ENCODE measurements around the gene CTSD. TPM values are rescaled to one million over a fixed set of nuclear protein-coding genes. Genes with fewer than 3 reads are reported as not detected.

CTSD gene
- total and polyA plus RNA-seq, 2 of the 8 experiments (the other 6 are each of a cell fraction or from before 2014, with no cell fraction given): 169 to 173 TPM

- H3K79me2 ChIP-seq (ENCODE audit: control insufficient read depth in 1 of 2, insufficient read depth in 2 of 2, low read length in 2 of 2): no peaks in the 10 kb centered on the region
- no peak overlapping the region for H3K4me3 ChIP-seq (ENCODE audit: extremely low read depth in 1 of 4, insufficient read depth in 2 of 4, low read depth in 3 of 4, low read length in 4 of 4)
- DNase-seq (ENCODE audit: low read depth in 1 of 2, low spot score in 2 of 2) (no peak), FAIRE-seq (no peak)
- no peaks in the 10 kb centered on the region for H3K79me1 ChIP-seq (ENCODE audit: low read depth, low read length)
- no peak overlapping the region for H2AFZ ChIP-seq (ENCODE audit: low read length)
- WGBS, 2 experiments (ENCODE audit: extremely low coverage in 1 of 2, insufficient coverage in 1 of 2, insufficient read length in 1 of 2, insufficient replicate concordance in 2 of 2, low coverage in 1 of 2, low lambda C conversion rate in 2 of 2, missing lambda C conversion rate in 1 of 2): 94% methylated on average over 14 of the region's 20 CpGs; no CpG with 5 or more reads in 1 of the 2 experiments
- no peak overlapping the region for H3K4me2 ChIP-seq (ENCODE audit: insufficient read depth in 1 of 2, low read depth in 2 of 2, low read length in 2 of 2)
- no peak overlapping the region for H4K91ac ChIP-seq (replicated peaks; ENCODE audit: insufficient read length, low read length)
- 0 out of 7 replicates have a peak, but pooled peaks cover 0 to 3% (median 0%) of the 10 kb centered on the region in 4 experiments for H3K4me1 ChIP-seq (replicated peaks in 1 of 4; ENCODE audit: control insufficient read depth in 3 of 4, insufficient read depth in 4 of 4, low read length in 3 of 4)
- H3K27me3 ChIP-seq (replicated peaks in 1 of 4; ENCODE audit: control insufficient read depth in 3 of 4, extremely low read depth in 1 of 4, insufficient read depth in 3 of 4, low read length in 3 of 4): peaks cover 0 to 2% (median 1%) of the 10 kb centered on the region in 4 experiments; a peak in 3 of 7 replicates
- H2AK5ac ChIP-seq (ENCODE audit: low read depth, low read length): no peak overlapping the region
- no peak overlapping the region for H4K5ac ChIP-seq (ENCODE audit: insufficient read length, low read depth, low read length)
- H3K56ac ChIP-seq (replicated peaks; ENCODE audit: insufficient read length, low read depth, low read length): no peak overlapping the region
- no peaks in the 10 kb centered on the region for H3K23me2 ChIP-seq (ENCODE audit: low read depth, low read length)
- H4K20me1 ChIP-seq (replicated peaks in 1 of 2; ENCODE audit: control insufficient read depth in 1 of 2, insufficient read depth in 2 of 2, low read length in 2 of 2): no peaks in the 10 kb centered on the region
- H2BK120ac ChIP-seq (replicated peaks; ENCODE audit: low read depth, low read length): no peak overlapping the region
- H3K23ac ChIP-seq (ENCODE audit: insufficient read length): no peak overlapping the region
- H2BK5ac ChIP-seq (ENCODE audit: low read depth, low read length): no peak overlapping the region
- no peaks in the 10 kb centered on the region for H3K36me3 ChIP-seq (ENCODE audit: control insufficient read depth in 2 of 4, insufficient read depth in 4 of 4, low read length in 3 of 4)
- ChIA-PET POLR2A (ENCODE audit: partially characterized antibody) (no interaction called here), CTCF (ENCODE audit: partially characterized antibody) (interaction anchor here (0.6 to 6.8 kb wide), 7 partner anchors 22 to 361 kb away, joined by 3 to 38 read pairs (median 5); no protein-coding TSS in a partner anchor)
- H2BK15ac ChIP-seq (ENCODE audit: low read length): no peak overlapping the region
- no peak overlapping the region for H4K8ac ChIP-seq (ENCODE audit: extremely low read depth, insufficient read depth, low read length)
- H3K9ac ChIP-seq (replicated peaks in 1 of 4; ENCODE audit: extremely low read depth in 1 of 4, low read depth in 3 of 4, low read length in 3 of 4): no peak overlapping the region
- no peak overlapping the region for H3K18ac ChIP-seq (ENCODE audit: extremely low read depth, low read length)
- H2BK20ac ChIP-seq (ENCODE audit: low read length): no peak overlapping the region
- H2BK12ac ChIP-seq (ENCODE audit: low read depth, low read length): no peak overlapping the region
- no peak overlapping the region for H3K4ac ChIP-seq (replicated peaks; ENCODE audit: insufficient read length, low read depth, low read length)
- no peak overlapping the region for H3K14ac ChIP-seq (ENCODE audit: insufficient read length)
- H3K27ac ChIP-seq (ENCODE audit: low read depth, low read length): no peak overlapping the region
- H3K9me3 ChIP-seq (ENCODE audit: insufficient read depth in 2 of 2, low read depth in 1 of 2, low read length in 1 of 2): no peaks in the 10 kb centered on the region; a peak in 1 of 4 replicates
- TF ChIP-seq HDAC6 (IDR thresholded peaks at IDR 0.05; ENCODE audit: low read depth, low read length) (no peak), JUN (IDR thresholded peaks at IDR 0.05; ENCODE audit: low read depth, low read length) (no peak), POU5F1 (IDR thresholded peaks at IDR 0.05; ENCODE audit: low read depth, low read length) (no peak), YY1 (IDR thresholded peaks at IDR 0.05; ENCODE audit: low read depth, low read length) (no peak), SIX5 (IDR thresholded peaks at IDR 0.05; ENCODE audit: low read depth, low read length) (no peak), HDAC2 (IDR thresholded peaks at IDR 0.05; ENCODE audit: borderline replicate concordance in 1 of 2, low read depth in 2 of 2, low read length in 2 of 2) (no peak), EZH2 (IDR thresholded peaks at IDR 0.05; ENCODE audit: low read depth, low read length, severe bottlenecking) (no peak), TCF12 (IDR thresholded peaks at IDR 0.05; ENCODE audit: low read depth, low read length) (no peak), NANOG (IDR thresholded peaks at IDR 0.05; ENCODE audit: insufficient read depth, low read depth, low read length, poor library complexity, severe bottlenecking) (no peak), KDM5A (IDR thresholded peaks at IDR 0.05; ENCODE audit: low read length) (no peak), CTCF (IDR thresholded peaks at IDR 0.05; ENCODE audit: control extremely low read depth in 1 of 3, insufficient read depth in 1 of 3, low read depth in 1 of 3, low read length in 3 of 3) (no peak), SRF (IDR thresholded peaks at IDR 0.05; ENCODE audit: low read depth, low read length) (no peak)
Observed at GRCh38 chr11:1803246-1803645, 39.5 kb upstream of the CTSD start.
